Activated naive CD4-positive, alpha-beta T cell treated with anti-CD3 and anti-CD28 coated beads, Interleukin-2, amount 10 ng/mL, durations not matched to agents 7 days and 5 days (primary cell): ENCODE measurements around the gene CIPC.

Experiments used
- CTCF ChIA-PET: fragments of 350-600 bp; sonication (Branson Sonifier 250); formaldehyde crosslinking; loops from one replicate; lab custom pipeline; 2021; ENCODE audit warnings: antibody characterized with exemption; lab: Charles Lee
- DNase-seq: peaks from one replicate; pipeline ENCODE4 v3.0.0-alpha.2; 2020
- H3K27ac Mint-ChIP-seq: one replicate; pipeline ENCODE4 v1.8.0; 2021; ENCODE audit warnings: mild to moderate bottlenecking, moderate library complexity, mixed read lengths
- H3K27me3 Mint-ChIP-seq: one replicate; pipeline ENCODE4 v1.8.0; 2021; ENCODE audit warnings: mild to moderate bottlenecking, mixed read lengths
- H3K36me3 Mint-ChIP-seq: one replicate; pipeline ENCODE4 v1.8.0; 2021; ENCODE audit warnings: mixed read lengths
- H3K4me1 Mint-ChIP-seq: one replicate; pipeline ENCODE4 v1.8.0; 2021; ENCODE audit warnings: mixed read lengths
- H3K4me3 Mint-ChIP-seq: one replicate; pipeline ENCODE4 v1.8.0; 2021; ENCODE audit warnings: mild to moderate bottlenecking, moderate library complexity, mixed read lengths
- H3K9me3 Mint-ChIP-seq: one replicate; pipeline ENCODE4 v1.8.0; 2021; ENCODE audit warnings: mixed read lengths

Gene CIPC

GRCh38 chr14:77063571-77064171, 34.4 kb upstream of the CIPC start:
- CTCF ChIA-PET, result interaction anchor here (0.8 to 42.9 kb wide), 5 partner anchors 10 to 195 kb away, joined by 3 to 1049 read pairs (median 34); no protein-coding TSS in a partner anchor
- Mint-ChIP-seq H3K4me3 (no peak overlapping the region), H3K27ac (no peak overlapping the region), H3K9me3 (no peaks in the 10 kb centered on the region), H3K36me3 (no peaks in the 10 kb centered on the region), H3K27me3 (peaks cover 24% of the 10 kb centered on the region), H3K4me1 (peaks cover 5% of the 10 kb centered on the region)
- DNase-seq, result no peak

- Mint-ChIP-seq H3K4me3 (no peak overlapping the region), H3K4me1 (peaks cover 5% of the 10 kb centered on the region), H3K36me3 (no peaks in the 10 kb centered on the region), H3K27ac (no peak overlapping the region), H3K9me3 (no peaks in the 10 kb centered on the region), H3K27me3 (peaks cover 28% of the 10 kb centered on the region)
- CTCF ChIA-PET, result interaction anchor here (3.0 to 42.9 kb wide), 3 partner anchors 11 to 196 kb away, joined by 34 to 1049 read pairs (median 273); no protein-coding TSS in a partner anchor
- DNase-seq, result no peak
These were observed 33.4 kb upstream of the CIPC start for GRCh38 chr14:77064521-77065178.

GRCh38 chr14:77065851-77066577, 32.0 kb upstream of the CIPC start:
- Mint-ChIP-seq H3K27ac (no peak overlapping the region), H3K4me1 (peaks cover 5% of the 10 kb centered on the region), H3K9me3 (no peaks in the 10 kb centered on the region), H3K27me3 (peaks cover 39% of the 10 kb centered on the region), H3K36me3 (no peaks in the 10 kb centered on the region), H3K4me3 (no peak overlapping the region)
- CTCF ChIA-PET, result interaction anchor here (1.1 to 42.9 kb wide), 4 partner anchors 12 to 197 kb away, joined by 3 to 1049 read pairs (median 138); no protein-coding TSS in a partner anchor
- DNase-seq, result no peak

- no peaks in the 10 kb centered on the region for H3K9me3 Mint-ChIP-seq
- DNase-seq, result no peak
- H3K36me3 Mint-ChIP-seq, result no peaks in the 10 kb centered on the region
- H3K4me1 Mint-ChIP-seq, result peaks cover 5% of the 10 kb centered on the region
- no peak overlapping the region for H3K27ac Mint-ChIP-seq
- H3K27me3 Mint-ChIP-seq, result peaks cover 42% of the 10 kb centered on the region
- CTCF ChIA-PET, result interaction anchor here (1.1 to 42.9 kb wide), 5 partner anchors 12 to 198 kb away, joined by 3 to 1049 read pairs (median 45); no protein-coding TSS in a partner anchor
- H3K4me3 Mint-ChIP-seq, result no peak overlapping the region
These were observed 31.4 kb upstream of the CIPC start for GRCh38 chr14:77066578-77067172.

GRCh38 chr14:77067632-77068516, 30.2 kb upstream of the CIPC start:
- H3K4me1 Mint-ChIP-seq, result no peaks in the 10 kb centered on the region
- no peak overlapping the region for H3K27ac Mint-ChIP-seq
- CTCF ChIA-PET, result interaction anchor here (0.7 to 42.9 kb wide), 25 partner anchors 9 to 357 kb away, joined by 3 to 1049 read pairs (median 5); no protein-coding TSS in a partner anchor
- peaks cover 54% of the 10 kb centered on the region for H3K27me3 Mint-ChIP-seq
- H3K9me3 Mint-ChIP-seq, result no peaks in the 10 kb centered on the region
- no peaks in the 10 kb centered on the region for H3K36me3 Mint-ChIP-seq
- no peak overlapping the region for H3K4me3 Mint-ChIP-seq
- peak; percentile 74 for DNase-seq

GRCh38 chr14:77068517-77069200, 29.4 kb upstream of the CIPC start:
- no peak for DNase-seq
- H3K9me3 Mint-ChIP-seq, result no peaks in the 10 kb centered on the region
- no peaks in the 10 kb centered on the region for H3K36me3 Mint-ChIP-seq
- H3K4me3 Mint-ChIP-seq, result no peak overlapping the region
- H3K27ac Mint-ChIP-seq, result no peak overlapping the region
- H3K4me1 Mint-ChIP-seq, result no peaks in the 10 kb centered on the region
- peaks cover 57% of the 10 kb centered on the region for H3K27me3 Mint-ChIP-seq
- CTCF ChIA-PET, result interaction anchor here (0.7 to 42.9 kb wide), 27 partner anchors 8 to 358 kb away, joined by 3 to 1049 read pairs (median 5); no protein-coding TSS in a partner anchor

GRCh38 chr14:77069551-77069950, 28.5 kb upstream of the CIPC start:
- Mint-ChIP-seq H3K27me3 (peaks cover 53% of the 10 kb centered on the region), H3K27ac (no peak overlapping the region)

GRCh38 chr14:77071938-77072388, 26.1 kb upstream of the CIPC start:
- H3K4me1 Mint-ChIP-seq, result no peaks in the 10 kb centered on the region
- no peaks in the 10 kb centered on the region for H3K36me3 Mint-ChIP-seq
- H3K4me3 Mint-ChIP-seq, result no peak overlapping the region
- no peaks in the 10 kb centered on the region for H3K9me3 Mint-ChIP-seq
- H3K27ac Mint-ChIP-seq, result no peak overlapping the region
- CTCF ChIA-PET, result interaction anchor here (1.2 to 42.9 kb wide), 8 partner anchors 9 to 203 kb away, joined by 3 to 1049 read pairs (median 30); no protein-coding TSS in a partner anchor
- DNase-seq, result no peak
- H3K27me3 Mint-ChIP-seq, result peaks cover 50% of the 10 kb centered on the region

More at GRCh38 chr14:77069551-77069950, 28.5 kb upstream of the CIPC start:
- no peak overlapping the region for H3K4me3 Mint-ChIP-seq
- no peaks in the 10 kb centered on the region for H3K4me1 Mint-ChIP-seq
- no peaks in the 10 kb centered on the region for H3K36me3 Mint-ChIP-seq
- no peaks in the 10 kb centered on the region for H3K9me3 Mint-ChIP-seq
- no peak for DNase-seq
- CTCF ChIA-PET, result interaction anchor here (0.6 to 42.9 kb wide), 33 partner anchors 9 to 363 kb away, joined by 3 to 1049 read pairs (median 9); no protein-coding TSS in a partner anchor

GRCh38 chr14:77074969-77075368, 23.1 kb upstream of the CIPC start:
- no peak for DNase-seq
- peaks cover 35% of the 10 kb centered on the region for H3K27me3 Mint-ChIP-seq
- H3K27ac Mint-ChIP-seq, result no peak overlapping the region
- H3K9me3 Mint-ChIP-seq, result peaks cover 3% of the 10 kb centered on the region
- H3K36me3 Mint-ChIP-seq, result no peaks in the 10 kb centered on the region
- H3K4me3 Mint-ChIP-seq, result no peak overlapping the region
- CTCF ChIA-PET, result interaction anchor here (1.7 to 42.9 kb wide), 3 partner anchors 16 to 206 kb away, joined by 6 to 1049 read pairs (median 12); no protein-coding TSS in a partner anchor
- no peaks in the 10 kb centered on the region for H3K4me1 Mint-ChIP-seq

- H3K4me1 Mint-ChIP-seq, result no peaks in the 10 kb centered on the region
- H3K27ac Mint-ChIP-seq, result no peak overlapping the region
- peaks cover 27% of the 10 kb centered on the region for H3K27me3 Mint-ChIP-seq
- H3K9me3 Mint-ChIP-seq, result peaks cover 5% of the 10 kb centered on the region
- no peak for DNase-seq
- CTCF ChIA-PET, result interaction anchor here (1.0 to 42.9 kb wide), 6 partner anchors 9 to 207 kb away, joined by 3 to 1049 read pairs (median 4); no protein-coding TSS in a partner anchor
- no peaks in the 10 kb centered on the region for H3K36me3 Mint-ChIP-seq
- H3K4me3 Mint-ChIP-seq, result no peak overlapping the region
These were observed 21.9 kb upstream of the CIPC start for GRCh38 chr14:77076113-77076631.

GRCh38 chr14:77077040-77077439, 21.0 kb upstream of the CIPC start:
- peaks cover 21% of the 10 kb centered on the region for H3K27me3 Mint-ChIP-seq
- peaks cover 5% of the 10 kb centered on the region for H3K9me3 Mint-ChIP-seq
- no peak overlapping the region for H3K4me3 Mint-ChIP-seq
- no peak overlapping the region for H3K27ac Mint-ChIP-seq
- no peaks in the 10 kb centered on the region for H3K36me3 Mint-ChIP-seq
- CTCF ChIA-PET, result interaction anchor here (0.9 to 42.9 kb wide), 6 partner anchors 8 to 208 kb away, joined by 3 to 1049 read pairs (median 5); no protein-coding TSS in a partner anchor
- no peaks in the 10 kb centered on the region for H3K4me1 Mint-ChIP-seq
- no peak for DNase-seq

GRCh38 chr14:77082356-77082755, 15.7 kb upstream of the CIPC start:
- Mint-ChIP-seq H3K9me3 (peaks cover 5% of the 10 kb centered on the region), H3K36me3 (no peaks in the 10 kb centered on the region), H3K27ac (no peak overlapping the region), H3K4me1 (peaks cover 5% of the 10 kb centered on the region), H3K27me3 (peaks cover 19% of the 10 kb centered on the region), H3K4me3 (no peak overlapping the region)
- CTCF ChIA-PET, result interaction anchor here (1.0 to 42.9 kb wide), 5 partner anchors 9 to 214 kb away, joined by 3 to 1049 read pairs (median 5); no protein-coding TSS in a partner anchor
- no peak for DNase-seq
